Uterus (tissue), 4 donors: ENCODE measurements around the gene LPCAT2. TPM values are rescaled to one million over a fixed set of nuclear protein-coding genes. Genes with fewer than 3 reads are reported as not detected.
A peak's percentile ranks its signal among the peaks of the same experiment; 100 is the strongest.

Experiments
- DNase-seq, 2 donors: peaks; one replicate each; pipeline ENCODE4 v3.0.0-alpha.2; 2019 to 2020
- H3K27ac ChIP-seq, 2 donors: fragments of 200-600 bp; sonication (generic); 1 replicate in 1 of 2; 2 replicates in 1 of 2; pipeline ENCODE4 v1.5.1; 2016 to 2018
- H3K27me3 ChIP-seq, 2 donors: fragments of 200-600 bp; sonication (generic); one replicate each; pipeline ENCODE4 v1.5.1; 2018 to 2019; ENCODE audit warnings: control low read depth in 1 of 2
- H3K36me3 ChIP-seq, 2 donors: fragments of 200-600 bp; sonication (generic); one replicate each; pipeline ENCODE4 v1.5.1; 2019; ENCODE audit warnings: control low read depth in 1 of 2
- H3K4me1 ChIP-seq, 2 donors: fragments of 200-600 bp; sonication (generic); one replicate each; pipeline ENCODE4 v1.5.1; 2018 to 2019; ENCODE audit warnings: control low read depth in 1 of 2
- H3K4me3 ChIP-seq, 2 donors: fragments of 200-600 bp; sonication (generic); 1 replicate in 1 of 2; 2 replicates in 1 of 2; pipeline ENCODE4 v1.5.1; 2018 to 2019; ENCODE audit warnings: mild to moderate bottlenecking in 1 of 2
- H3K9me3 ChIP-seq, 2 donors: fragments of 200-600 bp; sonication (generic); one replicate each; pipeline ENCODE4 v1.5.1; 2019; ENCODE audit warnings: control low read depth in 1 of 2
- CTCF ChIP-seq, 4 experiments: fragments of 200-600 bp in 2 of 4; fragments of 450-650 bp in 2 of 4; sonication (generic) in 2 of 4; IDR thresholded peaks; one replicate each; pipeline ENCODE4 v1.5.1; 2016 to 2019; ENCODE audit warnings: antibody characterized with exemption in 4 of 4, mild to moderate bottlenecking in 2 of 4, moderate library complexity in 1 of 4
- POLR2A ChIP-seq, 2 donors: fragments of 450-650 bp; IDR thresholded peaks; one replicate each; pipeline ENCODE4 v1.6.1; 2016; ENCODE audit warnings: antibody characterized with exemption in 2 of 2, mild to moderate bottlenecking in 1 of 2, moderate library complexity in 1 of 2
- intact Hi-C: fragments of 100-400 bp; cut with DNase I; formaldehyde crosslinking; loops from one replicate; pipeline ENCODE4 v1.15.1; 2023; ENCODE audit warnings: low total_unique reads
- total RNA-seq, 4 donors: library from RNA; depleted of rRNA in 3 of 4; stranded (reverse); fragments of >200 nt in 3 of 4; gene quantifications; one replicate each; pipeline versions ENCODE4 v1.1.0 to v1.2.4, GENCODE V29; 2014 to 2023
- donor health status: DM: yes; HTN: yes; CAD: no.

Gene LPCAT2
- total RNA-seq, 4 donors from 2014 or later: 28.8 to 52.9 (median 36.3) TPM

- Histone ChIP-seq H3K36me3 (no peaks in the 10 kb centered on the region), H3K27ac (peak overlapping the region; percentile 62 to 75), H3K9me3 (no peaks in the 10 kb centered on the region), H3K27me3 (no peaks in the 10 kb centered on the region), H3K4me1 (peaks cover 4 to 22% of the 10 kb centered on the region in 2 donors), H3K4me3 (no peak overlapping the region)
- TF ChIP-seq CTCF (IDR thresholded peaks at IDR 0.05) (no peak), POLR2A (IDR thresholded peaks at IDR 0.05) (no peak)
- intact Hi-C loops: no loop called here
- DNase-seq: no peak
Measured at GRCh38 chr16:55503726-55504550, 4.9 kb upstream of the LPCAT2 start.

GRCh38 chr16:55505333-55506015 is 3.4 kb upstream of the LPCAT2 start:
- intact Hi-C loops: no loop called here
- H3K27ac ChIP-seq: no peak overlapping the region
- H3K27me3 ChIP-seq: no peaks in the 10 kb centered on the region
- TF ChIP-seq POLR2A (IDR thresholded peaks at IDR 0.05) (no peak), CTCF (IDR thresholded peaks at IDR 0.05) (no peak)
- H3K4me1 ChIP-seq: peaks cover 4 to 22% of the 10 kb centered on the region in 2 donors
- H3K9me3 ChIP-seq: no peaks in the 10 kb centered on the region
- H3K4me3 ChIP-seq: no peak overlapping the region
- DNase-seq: no peak
- no peaks in the 10 kb centered on the region for H3K36me3 ChIP-seq

- Histone ChIP-seq H3K9me3 (no peaks in the 10 kb centered on the region), H3K27me3 (no peaks in the 10 kb centered on the region), H3K4me1 (peaks cover 4 to 20% of the 10 kb centered on the region in 2 donors), H3K27ac (no peak overlapping the region), H3K4me3 (no peak overlapping the region), H3K36me3 (no peaks in the 10 kb centered on the region)
- DNase-seq: no peak
- TF ChIP-seq POLR2A (IDR thresholded peaks at IDR 0.05): no peak
- no peak for TF ChIP-seq CTCF (IDR thresholded peaks at IDR 0.05)
- intact Hi-C loops: no loop called here
Measured at GRCh38 chr16:55506083-55506482, 2.8 kb upstream of the LPCAT2 start.

- Histone ChIP-seq H3K27ac (no peak overlapping the region), H3K4me3 (no peak overlapping the region), H3K4me1 (peaks cover 4 to 15% of the 10 kb centered on the region in 2 donors), H3K36me3 (no peaks in the 10 kb centered on the region), H3K9me3 (no peaks in the 10 kb centered on the region), H3K27me3 (no peaks in the 10 kb centered on the region)
- intact Hi-C loops: no loop called here
- no peak for DNase-seq
- no peak for TF ChIP-seq POLR2A (IDR thresholded peaks at IDR 0.05)
- TF ChIP-seq CTCF (IDR thresholded peaks at IDR 0.05): no peak
Measured at GRCh38 chr16:55506708-55507107, 2.2 kb upstream of the LPCAT2 start.
